Loucy (cell line): ENCODE results near the gene RBKS.

Source experiments
- H2AFZ ChIP-seq: fragments of 200-600 bp; sonication (generic); 2 replicates; pipeline ENCODE4 v1.6.0; 2016; ENCODE audit warnings: antibody characterized with exemption, mild to moderate bottlenecking, low read length, moderate library complexity
- H3F3A ChIP-seq: fragments of 200-600 bp; 2 replicates; pipeline ENCODE4 v1.6.0; 2016; ENCODE audit warnings: antibody characterized with exemption, low read depth, mild to moderate bottlenecking
- H3K27me3 ChIP-seq: fragments of 200-600 bp; sonication (generic); 2 replicates; pipeline ENCODE4 v1.6.1; 2014; ENCODE audit warnings: low read length, mild to moderate bottlenecking; ENCODE audit not compliant: insufficient read depth, poor library complexity, severe bottlenecking
- H3K36me3 ChIP-seq: fragments of 200-600 bp; sonication (generic); 2 replicates; pipeline ENCODE4 v1.6.1; 2016; ENCODE audit warnings: low read length; ENCODE audit not compliant: insufficient read depth
- H3K4me1 ChIP-seq: fragments of 200-600 bp; sonication (generic); 2 replicates; pipeline ENCODE4 v1.5.1; 2014; ENCODE audit warnings: low read length, mild to moderate bottlenecking; ENCODE audit not compliant: insufficient read depth, poor library complexity, severe bottlenecking
- H3K4me2 ChIP-seq: fragments of 200-600 bp; sonication (generic); 2 replicates; pipeline ENCODE4 v1.6.0; 2014; ENCODE audit warnings: antibody characterized with exemption, low read length, low read depth, mild to moderate bottlenecking; ENCODE audit not compliant: poor library complexity, severe bottlenecking
- H3K4me3 ChIP-seq: fragments of 200-600 bp; sonication (generic); 2 replicates; pipeline ENCODE4 v1.5.1; 2014; ENCODE audit warnings: low read length, mild to moderate bottlenecking, mixed read lengths; ENCODE audit not compliant: poor library complexity, severe bottlenecking
- H3K79me2 ChIP-seq: fragments of 200-600 bp; sonication (generic); 2 replicates; pipeline ENCODE4 v1.6.1; 2014; ENCODE audit warnings: low read length; ENCODE audit not compliant: insufficient read depth
- H3K9ac ChIP-seq: fragments of 200-600 bp; sonication (generic); 2 replicates; pipeline ENCODE4 v1.6.0; 2014; ENCODE audit warnings: mild to moderate bottlenecking, low read depth, low read length, moderate library complexity; ENCODE audit not compliant: poor library complexity, severe bottlenecking
- H3K9me2 ChIP-seq: fragments of 200-600 bp; sonication (generic); replicated peaks from 2 replicates; pipeline ENCODE4 v1.6.1; 2016; ENCODE audit warnings: low read depth, low read length, mixed read lengths
- H3K9me3 ChIP-seq: fragments of 200-600 bp; sonication (generic); 2 replicates; pipeline ENCODE4 v1.6.1; 2014; ENCODE audit warnings: mild to moderate bottlenecking, antibody characterized with exemption, low read length, low read depth; ENCODE audit not compliant: insufficient read depth
- H4K20me1 ChIP-seq: fragments of 200-600 bp; sonication (generic); 2 replicates; pipeline ENCODE4 v1.6.0; 2014; ENCODE audit warnings: antibody characterized with exemption, low read length, mild to moderate bottlenecking; ENCODE audit not compliant: insufficient read depth, poor library complexity, severe bottlenecking
- CTCF ChIP-seq: fragments of 200-600 bp; sonication (generic); conservative IDR thresholded peaks from 2 replicates; pipeline ENCODE4 v1.5.1; 2014; ENCODE audit warnings: mild to moderate bottlenecking, antibody characterized with exemption, low read length
- EZH2phosphoT487 ChIP-seq: fragments of 200-600 bp; IDR thresholded peaks from 2 replicates; pipeline ENCODE4 v1.6.1; 2018; ENCODE audit warnings: antibody characterized with exemption, mild to moderate bottlenecking, moderate library complexity, borderline replicate concordance

The RBKS gene

GRCh38 chr2:27833931-27834330 lies 56.3 kb downstream of the RBKS start:
- TF ChIP-seq CTCF (no peak), EZH2phosphoT487 (no peak)
- Histone ChIP-seq H3K9ac (no peak overlapping the region), H3K79me2 (no peaks in the 10 kb centered on the region), H3K9me2 (no peaks in the 10 kb centered on the region), H4K20me1 (no peaks in the 10 kb centered on the region), H3K4me1 (no peaks in the 10 kb centered on the region), H3F3A (no peaks in the 10 kb centered on the region), H3K4me2 (no peak overlapping the region), H2AFZ (no peak overlapping the region), H3K36me3 (no peaks in the 10 kb centered on the region), H3K9me3 (no peaks in the 10 kb centered on the region), H3K4me3 (no peak overlapping the region), H3K27me3 (no peaks in the 10 kb centered on the region)

GRCh38 chr2:27832396-27832795 lies 57.8 kb downstream of the RBKS start:
- Histone ChIP-seq H3K4me2 (no peak overlapping the region), H3K79me2 (no peaks in the 10 kb centered on the region)

GRCh38 chr2:27831279-27832050 lies 58.7 kb downstream of the RBKS start:
- no peaks in the 10 kb centered on the region for H3K9me2 ChIP-seq
- H3K27me3 ChIP-seq: no peaks in the 10 kb centered on the region
- H3K4me2 ChIP-seq: no peak overlapping the region
- H3K9ac ChIP-seq: no peak overlapping the region
- no peaks in the 10 kb centered on the region for H3K36me3 ChIP-seq
- H3K4me1 ChIP-seq: no peaks in the 10 kb centered on the region
- H3K9me3 ChIP-seq: no peaks in the 10 kb centered on the region
- H3K4me3 ChIP-seq: no peak overlapping the region
- TF ChIP-seq EZH2phosphoT487: no peak
- TF ChIP-seq CTCF: no peak
- no peaks in the 10 kb centered on the region for H4K20me1 ChIP-seq
- H3F3A ChIP-seq: no peaks in the 10 kb centered on the region
- H3K79me2 ChIP-seq: no peaks in the 10 kb centered on the region
- H2AFZ ChIP-seq: no peak overlapping the region

More at GRCh38 chr2:27832396-27832795, 57.8 kb downstream of the RBKS start:
- Histone ChIP-seq H4K20me1 (no peaks in the 10 kb centered on the region), H3K27me3 (no peaks in the 10 kb centered on the region), H3K9ac (no peak overlapping the region), H3K4me1 (no peaks in the 10 kb centered on the region), H3K9me3 (no peaks in the 10 kb centered on the region), H3K4me3 (no peak overlapping the region), H2AFZ (no peak overlapping the region), H3F3A (no peaks in the 10 kb centered on the region), H3K36me3 (no peaks in the 10 kb centered on the region), H3K9me2 (no peaks in the 10 kb centered on the region)
- TF ChIP-seq CTCF: no peak
